GM06990 (cell line): ENCODE data around the gene CIAO2B.
"Not testable (repeated sequence)": the region's sequence is repeated elsewhere in the genome, so short reads cannot be mapped to it uniquely, and the experiment has no call there.

Source experiments
- DNase-seq: peaks from one replicate; pipeline ENCODE4 v3.0.0-alpha.2; 2011; ENCODE audit not compliant: insufficient read length; ENCODE audit errors: extremely low read depth
- H3K27me3 ChIP-seq: replicated peaks from 2 replicates; pipeline ENCODE4 v1.6.0; 2011; ENCODE audit warnings: low read length; ENCODE audit not compliant: control insufficient read depth, insufficient read depth
- H3K36me3 ChIP-seq: 2 replicates; pipeline ENCODE4 v1.5.1; 2011; ENCODE audit warnings: low read length; ENCODE audit not compliant: control insufficient read depth, insufficient read depth
- H3K4me3 ChIP-seq: replicated peaks from 2 replicates; pipeline ENCODE4 v1.5.1; 2011; ENCODE audit warnings: low read depth, mild to moderate bottlenecking, control low read depth, low read length
- CTCF ChIP-seq: IDR thresholded peaks from 2 replicates; pipeline ENCODE4 v1.5.1; 2011; ENCODE audit warnings: low read length, control low read depth, mild to moderate bottlenecking, inconsistent platforms; ENCODE audit not compliant: insufficient read depth, poor library complexity, severe bottlenecking

Gene CIAO2B

DNA sequence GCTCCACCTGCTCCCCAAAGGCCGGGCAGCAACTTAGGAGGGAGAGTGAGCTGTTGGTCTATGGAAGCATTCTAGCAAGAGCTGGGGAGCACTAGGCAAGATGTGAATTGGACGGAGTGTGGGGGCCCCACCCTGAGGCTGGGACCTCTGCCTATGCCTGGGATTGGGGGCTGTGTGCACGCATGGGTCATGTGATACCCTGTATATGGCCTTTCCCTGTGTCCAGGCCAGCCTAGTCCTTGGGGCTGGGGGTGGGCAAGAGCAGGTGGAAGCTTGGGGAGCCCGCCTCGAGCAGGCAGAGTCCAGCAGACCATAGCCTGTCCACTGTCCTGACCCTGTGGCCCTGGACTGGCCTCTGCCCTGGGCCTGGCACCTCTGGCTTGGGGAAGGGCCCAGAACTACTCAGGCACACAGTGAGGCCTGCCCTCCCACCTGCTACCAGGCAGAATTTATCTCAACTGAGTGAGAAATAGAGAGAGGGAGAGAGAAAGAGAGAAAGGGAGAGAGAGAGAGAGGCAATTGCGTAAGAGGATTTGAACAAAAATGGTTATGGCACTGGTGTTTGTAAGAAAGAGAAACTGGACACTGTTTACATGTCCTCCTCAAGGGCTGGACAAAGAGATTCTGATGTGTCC is 34.8 kb downstream of the CIAO2B start:
- DNase-seq, result no peak
- H3K36me3 ChIP-seq, result no peaks in the 10 kb centered on the region
- no peaks in the 10 kb centered on the region; the same call in 1 of the 2 replicates for H3K27me3 ChIP-seq
- TF ChIP-seq CTCF, result no peak
- no peak overlapping the region for H3K4me3 ChIP-seq

- no peaks in the 10 kb centered on the region; the same call in 1 of the 2 replicates for H3K27me3 ChIP-seq
- H3K36me3 ChIP-seq, result no peaks in the 10 kb centered on the region
- H3K4me3 ChIP-seq, result no peak overlapping the region
- TF ChIP-seq CTCF, result no peak
- no peak for DNase-seq
These were observed 35.3 kb downstream of the CIAO2B start for GRCh38 chr16:66898933-66899309.

GRCh38 chr16:66898207-66898606 is 36.0 kb downstream of the CIAO2B start:
- Histone ChIP-seq H3K27me3 (no peaks in the 10 kb centered on the region; the same call in 1 of the 2 replicates), H3K4me3 (no peak overlapping the region), H3K36me3 (no peaks in the 10 kb centered on the region)
- no peak for TF ChIP-seq CTCF
- no peak for DNase-seq

- H3K27me3 ChIP-seq, H3K36me3 ChIP-seq, H3K4me3 ChIP-seq, DNase-seq: not testable (repeated sequence)
These were observed 37.5 kb downstream of the CIAO2B start for GRCh38 chr16:66896682-66897081.

DNA sequence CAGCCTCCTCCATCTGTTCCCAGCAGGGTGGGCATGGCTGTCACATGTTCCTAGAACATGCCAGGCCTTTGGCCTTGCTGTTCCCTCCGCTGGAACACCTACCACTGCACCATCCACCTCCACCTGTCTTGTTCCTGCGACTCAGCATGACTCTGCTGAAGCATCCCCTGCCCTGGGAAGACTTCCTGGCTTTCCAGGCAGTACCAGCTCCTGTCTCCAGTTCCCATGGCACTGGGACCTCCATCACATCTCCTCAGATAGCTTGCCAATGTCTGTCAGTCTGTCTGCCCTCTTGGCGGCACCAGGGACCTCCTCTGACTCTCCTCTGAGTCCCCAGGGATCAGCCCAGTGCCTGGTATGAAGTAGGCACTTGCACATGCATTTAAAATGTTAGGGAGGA is 38.2 kb downstream of the CIAO2B start:
- Histone ChIP-seq H3K36me3 (no peaks in the 10 kb centered on the region; the same call in none of the 2 replicates), H3K4me3 (no peak overlapping the region), H3K27me3 (no peaks in the 10 kb centered on the region)
- TF ChIP-seq CTCF, result no peak
- no peak for DNase-seq

DNA sequence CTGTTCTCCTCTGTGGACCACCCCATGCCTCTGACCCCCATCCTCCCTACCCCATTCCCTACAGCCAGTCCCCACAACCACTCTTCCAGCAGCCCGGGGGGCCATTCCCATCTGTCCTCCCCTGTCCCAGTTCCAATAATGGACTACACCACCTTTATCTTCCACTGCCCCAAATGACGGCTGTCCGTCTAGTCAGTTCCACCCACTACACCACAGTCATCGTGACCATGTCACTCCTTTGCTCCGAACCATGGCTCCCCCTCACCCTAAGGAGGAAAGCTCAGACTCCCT is 38.6 kb downstream of the CIAO2B start:
- no peaks in the 10 kb centered on the region for H3K27me3 ChIP-seq
- no peak overlapping the region for H3K4me3 ChIP-seq
- no peak for DNase-seq
- TF ChIP-seq CTCF, result no peak
- no peaks in the 10 kb centered on the region; the same call in none of the 2 replicates for H3K36me3 ChIP-seq
